B cell (primary cell): ENCODE results near the gene RNLS. TPM values are rescaled to one million over a fixed set of nuclear protein-coding genes. Genes with fewer than 3 reads are reported as not detected.

Source experiments
- ATAC-seq: fragments of 200-7000 bp; cut with Tn5 transposase; one replicate; pipeline ENCODE4 v1.10.0; 2021; ENCODE audit warnings: low read depth, mild to moderate bottlenecking, moderate number of reproducible peaks, moderate library complexity
- CTCF ChIA-PET: fragments of 350-600 bp; sonication (Branson Sonifier 250); formaldehyde crosslinking; loops from one replicate; lab custom pipeline; 2021; ENCODE audit warnings: antibody characterized with exemption, inconsistent platforms; lab: Charles Lee
- POLR2A ChIA-PET: fragments of 350-600 bp; sonication (Branson Sonifier 250); formaldehyde crosslinking; loops from one replicate; lab custom pipeline; 2021; ENCODE audit warnings: antibody characterized with exemption; lab: Charles Lee
- DNase-seq: peaks from one replicate; pipeline ENCODE4 v3.0.0; 2013
- H2AFZ ChIP-seq: 2 replicates; pipeline ENCODE4 v1.6.1; 2012; ENCODE audit warnings: mild to moderate bottlenecking, low read depth, low read length; ENCODE audit not compliant: insufficient read depth, poor library complexity, severe bottlenecking
- H3K27ac ChIP-seq, 2 donors: 1 replicate in 1 of 2; 2 replicates in 1 of 2; pipeline ENCODE4 v1.5.1; 2012 to 2013; ENCODE audit warnings: low read length in 2 of 2, mild to moderate bottlenecking in 2 of 2, moderate library complexity in 1 of 2
- H3K27me3 ChIP-seq, 4 experiments: fragments of 200-600 bp in 1 of 4; sonication (generic) in 1 of 4; replicated peaks in 1 of 4; 1 replicate in 2 of 4; 2 replicates in 2 of 4; pipeline versions ENCODE4 v1.6.1 to v1.7.0; 2013 to 2016; ENCODE audit warnings: low read length in 3 of 4, mild to moderate bottlenecking in 2 of 4, mixed read lengths in 1 of 4, moderate library complexity in 1 of 4; ENCODE audit not compliant: insufficient read depth in 4 of 4, control insufficient read depth in 3 of 4; ENCODE audit errors: control extremely low read depth in 1 of 4
- H3K36me3 ChIP-seq, 2 experiments: replicated peaks in 1 of 2; 1 replicate in 1 of 2; 2 replicates in 1 of 2; pipeline versions ENCODE4 v1.6.1 to v1.7.1; 2013; ENCODE audit warnings: low read length in 1 of 2; ENCODE audit not compliant: insufficient read depth in 2 of 2, control insufficient read depth in 1 of 2; ENCODE audit errors: control extremely low read depth in 1 of 2, extremely low read depth in 1 of 2
- H3K4me1 ChIP-seq, 2 donors: fragments of 200-600 bp in 1 of 2; sonication (generic) in 1 of 2; 1 replicate in 1 of 2; 2 replicates in 1 of 2; pipeline versions ENCODE4 v1.5.1 to v1.6.1; 2013 to 2017; ENCODE audit warnings: low read length in 2 of 2; ENCODE audit not compliant: control insufficient read depth in 2 of 2, insufficient read depth in 2 of 2
- H3K4me2 ChIP-seq: replicated peaks from 2 replicates; pipeline ENCODE3; 2012; ENCODE audit warnings: mild to moderate bottlenecking, low read depth, low read length; ENCODE audit not compliant: poor library complexity, severe bottlenecking
- H3K4me3 ChIP-seq, 5 experiments: fragments of 200-600 bp in 1 of 5; sonication (generic) in 1 of 5; 1 replicate in 3 of 5; 2 replicates in 2 of 5; pipeline versions ENCODE4 v1.5.1 to v1.7.0; 2011 to 2016; ENCODE audit warnings: low read length in 4 of 5, mild to moderate bottlenecking in 4 of 5, low read depth in 2 of 5, control low read depth in 1 of 5, moderate library complexity in 1 of 5; ENCODE audit not compliant: insufficient read depth in 1 of 5; ENCODE audit errors: control extremely low read depth in 1 of 5, extremely low read depth in 1 of 5
- H3K79me2 ChIP-seq: fragments of 200-600 bp; sonication (generic); one replicate; pipeline ENCODE4 v1.6.0; 2016; ENCODE audit warnings: low read length; ENCODE audit not compliant: control insufficient read depth, insufficient read depth
- H3K9ac ChIP-seq: fragments of 200-600 bp; sonication (generic); 2 replicates; pipeline ENCODE4 v1.6.1; 2017; ENCODE audit warnings: mild to moderate bottlenecking, low read length, moderate library complexity
- H3K9me3 ChIP-seq, 3 donors: one replicate each; pipeline versions ENCODE4 v1.6.1 to v1.7.1; 2013; ENCODE audit warnings: low read length in 2 of 3; ENCODE audit not compliant: control insufficient read depth in 2 of 3, insufficient read depth in 1 of 3; ENCODE audit errors: control extremely low read depth in 1 of 3
- H4K20me1 ChIP-seq: 2 replicates; pipeline ENCODE4 v1.6.0; 2012; ENCODE audit warnings: mild to moderate bottlenecking, low read length; ENCODE audit not compliant: insufficient read depth, control insufficient read depth, poor library complexity, severe bottlenecking
- H3K27ac Mint-ChIP-seq: one replicate; pipeline ENCODE4 v1.8.0; 2021; ENCODE audit warnings: mixed read lengths
- H3K27me3 Mint-ChIP-seq: one replicate; pipeline ENCODE4 v1.8.0; 2021; ENCODE audit warnings: mixed read lengths
- H3K4me1 Mint-ChIP-seq: one replicate; pipeline ENCODE4 v1.8.0; 2021; ENCODE audit warnings: mixed read lengths
- H3K4me3 Mint-ChIP-seq: one replicate; pipeline ENCODE4 v1.8.0; 2021; ENCODE audit warnings: mixed read lengths
- H3K9me3 Mint-ChIP-seq: one replicate; pipeline ENCODE4 v1.8.0; 2022; ENCODE audit warnings: mixed read lengths; ENCODE audit not compliant: insufficient read depth
- EZH2 ChIP-seq: IDR thresholded peaks from 2 replicates; pipeline ENCODE4 v1.6.1; 2012; ENCODE audit warnings: borderline replicate concordance, low read depth, mild to moderate bottlenecking, moderate library complexity, low read length; ENCODE audit not compliant: insufficient read depth, poor library complexity, severe bottlenecking
- WGBS: methylation state at CpG from one replicate; pipeline ENCODE4 v1.1.5; 2013; ENCODE audit warnings: missing lambda C conversion rate; ENCODE audit not compliant: insufficient coverage; 5-methylcytosine and 5-hydroxymethylcytosine counted together
- intact Hi-C: fragments of 100-400 bp; cut with micrococcal nuclease; formaldehyde crosslinking; loops from one replicate; pipeline ENCODE4 v1.10.0; 2022
- polyA plus RNA-seq: library from polyadenylated mRNA; depleted of rRNA; stranded (reverse); fragments of >200 nt; gene quantifications from 2 replicates; pipeline ENCODE4 v1.2.3, GENCODE V29; 2012
- total RNA-seq, 2 donors: library from RNA; stranded (reverse); fragments of 120-200 nt in 1 of 2; gene quantifications; 1 replicate in 1 of 2; 2 replicates in 1 of 2; pipeline versions ENCODE4 v1.2.3 to v1.2.4, GENCODE V29; 2013 to 2022
- TF ChIP-seq, protein P1 (sequence below): fragments of 200-600 bp; IDR thresholded peaks from one replicate; pipeline ENCODE4 v1.8.0; 2022; ENCODE audit warnings: antibody characterized with exemption, mild to moderate bottlenecking

Gene RNLS
- total and polyA plus RNA-seq, 2 donors (not counting 1 experiment from before 2014, with no cell fraction given): 3.5 to 7.5 TPM

DNA sequence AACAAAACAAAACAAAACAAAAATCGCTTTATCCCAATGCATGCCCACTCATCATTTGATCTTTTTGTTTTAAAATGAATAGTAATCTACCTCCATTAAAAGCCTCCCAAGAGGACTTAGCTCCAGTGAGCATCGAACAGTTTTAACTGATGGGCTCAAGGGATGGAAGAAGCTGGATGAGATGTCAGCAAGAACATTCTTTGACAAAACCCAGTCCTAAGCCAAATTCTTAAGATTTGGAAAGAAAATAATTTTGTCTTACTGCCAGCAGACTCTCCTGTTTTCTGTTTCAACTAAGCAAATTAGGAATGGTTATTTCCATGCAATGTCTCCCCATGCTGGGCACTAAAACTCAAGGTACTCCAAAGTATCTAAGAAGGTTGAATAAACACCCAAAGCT lies 127.3 kb downstream of the RNLS start:
- CTCF ChIA-PET: no interaction called here
- TF ChIP-seq, protein P1, sequence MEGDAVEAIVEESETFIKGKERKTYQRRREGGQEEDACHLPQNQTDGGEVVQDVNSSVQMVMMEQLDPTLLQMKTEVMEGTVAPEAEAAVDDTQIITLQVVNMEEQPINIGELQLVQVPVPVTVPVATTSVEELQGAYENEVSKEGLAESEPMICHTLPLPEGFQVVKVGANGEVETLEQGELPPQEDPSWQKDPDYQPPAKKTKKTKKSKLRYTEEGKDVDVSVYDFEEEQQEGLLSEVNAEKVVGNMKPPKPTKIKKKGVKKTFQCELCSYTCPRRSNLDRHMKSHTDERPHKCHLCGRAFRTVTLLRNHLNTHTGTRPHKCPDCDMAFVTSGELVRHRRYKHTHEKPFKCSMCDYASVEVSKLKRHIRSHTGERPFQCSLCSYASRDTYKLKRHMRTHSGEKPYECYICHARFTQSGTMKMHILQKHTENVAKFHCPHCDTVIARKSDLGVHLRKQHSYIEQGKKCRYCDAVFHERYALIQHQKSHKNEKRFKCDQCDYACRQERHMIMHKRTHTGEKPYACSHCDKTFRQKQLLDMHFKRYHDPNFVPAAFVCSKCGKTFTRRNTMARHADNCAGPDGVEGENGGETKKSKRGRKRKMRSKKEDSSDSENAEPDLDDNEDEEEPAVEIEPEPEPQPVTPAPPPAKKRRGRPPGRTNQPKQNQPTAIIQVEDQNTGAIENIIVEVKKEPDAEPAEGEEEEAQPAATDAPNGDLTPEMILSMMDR: no peak
- no peak for TF ChIP-seq EZH2
- intact Hi-C loops: no loop called here

DNA sequence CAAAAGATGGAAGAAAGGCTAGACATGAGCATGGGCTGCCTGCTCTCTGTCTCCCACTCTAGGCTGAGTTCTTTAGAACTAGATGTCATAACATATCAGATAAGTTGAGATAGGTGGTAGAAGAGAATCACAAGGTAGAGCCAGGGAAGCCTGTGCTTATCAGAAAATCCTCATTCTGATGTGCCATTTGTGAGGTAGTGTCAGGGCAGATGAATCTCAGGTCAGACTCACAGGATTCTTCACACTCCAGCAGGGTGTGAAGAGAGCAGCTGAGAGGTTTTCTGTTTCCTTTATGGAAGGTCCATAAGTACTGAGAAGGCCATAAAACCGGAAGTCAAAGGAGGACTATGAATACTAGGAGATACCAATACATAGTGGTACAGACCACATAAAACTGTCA lies 132.9 kb downstream of the RNLS start:
- Mint-ChIP-seq H3K4me3 (no peak overlapping the region), H3K9me3 (no peaks in the 10 kb centered on the region), H3K4me1 (no peaks in the 10 kb centered on the region), H3K27ac (no peak overlapping the region), H3K27me3 (no peaks in the 10 kb centered on the region)
- intact Hi-C loops: no loop called here
- Histone ChIP-seq H3K36me3 (no peaks in the 10 kb centered on the region), H3K4me2 (no peak overlapping the region), H3K9ac (no peak overlapping the region), H3K27me3 (no peaks in the 10 kb centered on the region), H4K20me1 (no peaks in the 10 kb centered on the region), H2AFZ (no peak overlapping the region), H3K79me2 (no peaks in the 10 kb centered on the region), H3K4me3 (no peak overlapping the region), H3K27ac (no peak overlapping the region), H3K4me1 (no peaks in the 10 kb centered on the region), H3K9me3 (no peaks in the 10 kb centered on the region)
- CTCF ChIA-PET: no interaction called here
- TF ChIP-seq EZH2: no peak
- TF ChIP-seq, protein P1: no peak
- no peak for DNase-seq
- POLR2A ChIA-PET: no interaction called here
- ATAC-seq: no peak
- WGBS: 100% methylated on average over 1 of the region's 1 CpG

More for the DNA sequence above, 127.3 kb downstream of the RNLS start:
- H3K4me1 ChIP-seq: no peaks in the 10 kb centered on the region
- no peaks in the 10 kb centered on the region for H3K27me3 ChIP-seq
- no peaks in the 10 kb centered on the region for H3K36me3 ChIP-seq
- H3K9me3 ChIP-seq: peaks cover 0 to 1% (median 0%) of the 10 kb centered on the region in 3 donors
- H2AFZ ChIP-seq: no peak overlapping the region
- H3K9ac ChIP-seq: no peak overlapping the region
- H3K4me3 ChIP-seq: no peak overlapping the region
- Mint-ChIP-seq H3K27me3 (no peaks in the 10 kb centered on the region), H3K27ac (no peak overlapping the region), H3K4me1 (no peaks in the 10 kb centered on the region), H3K9me3 (no peaks in the 10 kb centered on the region), H3K4me3 (no peak overlapping the region)
- no peak overlapping the region for H3K27ac ChIP-seq
- POLR2A ChIA-PET: no interaction called here
- DNase-seq: no peak
- no peaks in the 10 kb centered on the region for H3K79me2 ChIP-seq
- no CpG with 5 or more reads among the region's 2 CpGs for WGBS
- no peaks in the 10 kb centered on the region for H4K20me1 ChIP-seq
- no peak overlapping the region for H3K4me2 ChIP-seq
- no peak for ATAC-seq
